Endothelial cell of umbilical vein (primary cell): ENCODE measurements around the gene AFTPH. TPM values are rescaled to one million over a fixed set of nuclear protein-coding genes. Genes with fewer than 3 reads are reported as not detected.

Experiments used
- BruUV-seq: library from RNA; stranded (reverse); fragments of 400-500 nt; replicated peaks from 2 replicates; lab custom pipeline; 2021; lab: Mats Ljungman, UMichigan
- CTCF ChIA-PET: fragments of 300-600, 350-600 bp; sonication (Branson Sonifier 250); formaldehyde crosslinking; loops from one replicate; lab custom pipeline; 2021; ENCODE audit warnings: antibody characterized with exemption, inconsistent platforms; lab: Charles Lee
- POLR2A ChIA-PET: fragments of 300-600, 350-600 bp; sonication (Branson Sonifier 250); formaldehyde crosslinking; loops from one replicate; lab custom pipeline; 2021; ENCODE audit warnings: antibody characterized with exemption, inconsistent platforms; lab: Charles Lee
- DNase-seq: peaks from one replicate; pipeline ENCODE4 v3.0.0-alpha.2; 2011; ENCODE audit warnings: low read depth, low spot score
- FAIRE-seq: peaks from 2 replicates; lab custom pipeline; 2011; peaks lifted over from hg19 to GRCh38; lab: Jason Lieb, UNC
- H2AFZ ChIP-seq: 2 replicates; pipeline ENCODE4 v1.6.0; 2012; ENCODE audit warnings: low read depth, low read length, control low read depth, inconsistent platforms
- H3K27ac ChIP-seq: 2 replicates; pipeline ENCODE4 v1.5.1; 2011; ENCODE audit warnings: low read depth, mild to moderate bottlenecking, control low read depth, low read length, moderate library complexity; ENCODE audit not compliant: insufficient read depth
- H3K27me3 ChIP-seq, 2 experiments: 2 replicates each; pipeline versions ENCODE4 v1.6.0 to v1.6.1; 2011; ENCODE audit warnings: low read length in 2 of 2, mixed read lengths in 1 of 2; ENCODE audit not compliant: control insufficient read depth in 2 of 2, insufficient read depth in 2 of 2
- H3K36me3 ChIP-seq, 2 experiments: 2 replicates in 1 of 2; 3 replicates in 1 of 2; pipeline ENCODE4 v1.5.1; 2011; ENCODE audit warnings: low read length in 2 of 2, mild to moderate bottlenecking in 1 of 2, moderate library complexity in 1 of 2; ENCODE audit not compliant: control insufficient read depth in 2 of 2, insufficient read depth in 2 of 2; ENCODE audit errors: extremely low read depth in 1 of 2
- H3K4me1 ChIP-seq: 3 replicates; pipeline ENCODE4 v1.5.1; 2011; ENCODE audit warnings: mild to moderate bottlenecking, low read length; ENCODE audit not compliant: control insufficient read depth, insufficient read depth; ENCODE audit errors: extremely low read depth
- H3K4me2 ChIP-seq: 2 replicates; pipeline ENCODE4 v1.6.1; 2011; ENCODE audit warnings: low read length, control low read depth, mixed read lengths; ENCODE audit not compliant: insufficient read depth
- H3K4me3 ChIP-seq, 3 experiments: fragments of 200-600 bp in 1 of 3; sonication (generic), shearing (Covaris generic) in 1 of 3; replicated peaks in 1 of 3; 2 replicates each; pipeline ENCODE4 v1.5.1; 2011 to 2016; ENCODE audit warnings: control low read depth in 3 of 3, low read length in 3 of 3, mild to moderate bottlenecking in 2 of 3, inconsistent platforms in 1 of 3, low read depth in 1 of 3, moderate library complexity in 1 of 3; ENCODE audit not compliant: insufficient read depth in 1 of 3
- H3K79me2 ChIP-seq: 2 replicates; pipeline ENCODE4 v1.6.0; 2012; ENCODE audit warnings: low read length, inconsistent platforms; ENCODE audit not compliant: control insufficient read depth, insufficient read depth
- H3K9ac ChIP-seq: replicated peaks from 2 replicates; pipeline ENCODE3; 2011; ENCODE audit warnings: low read length, control low read depth; ENCODE audit not compliant: insufficient read depth; ENCODE audit errors: extremely low read depth
- H3K9me1 ChIP-seq: replicated peaks from 3 replicates; pipeline ENCODE4 v1.6.0; 2011; ENCODE audit warnings: mild to moderate bottlenecking, low read length; ENCODE audit not compliant: control insufficient read depth, insufficient read depth; ENCODE audit errors: extremely low read depth
- H3K9me3 ChIP-seq: replicated peaks from 2 replicates; pipeline ENCODE4 v1.5.1; 2012; ENCODE audit warnings: low read length, inconsistent platforms; ENCODE audit not compliant: control insufficient read depth, insufficient read depth
- H4K20me1 ChIP-seq: replicated peaks from 2 replicates; pipeline ENCODE3; 2011; ENCODE audit warnings: mild to moderate bottlenecking, low read length; ENCODE audit not compliant: control insufficient read depth, insufficient read depth; ENCODE audit errors: extremely low read depth
- CTCF ChIP-seq, 2 donors: IDR thresholded peaks; 1 replicate in 1 of 2; 2 replicates in 1 of 2; pipeline ENCODE4 v1.5.1; 2011; ENCODE audit warnings: low read length in 2 of 2, mild to moderate bottlenecking in 2 of 2, moderate library complexity in 2 of 2, control low read depth in 1 of 2, inconsistent platforms in 1 of 2, low read depth in 1 of 2; ENCODE audit not compliant: insufficient read depth in 1 of 2; ENCODE audit errors: extremely low read depth in 1 of 2
- EZH2 ChIP-seq: IDR thresholded peaks from 2 replicates; pipeline ENCODE4 v1.6.1; 2012; ENCODE audit warnings: borderline replicate concordance, low read depth, mild to moderate bottlenecking, moderate library complexity, low read length, inconsistent platforms; ENCODE audit not compliant: severe bottlenecking
- FOS ChIP-seq: IDR thresholded peaks from 2 replicates; pipeline ENCODE4 v1.6.1; 2011; ENCODE audit warnings: mild to moderate bottlenecking, low read length, moderate library complexity, borderline replicate concordance; ENCODE audit not compliant: insufficient read depth
- JUN ChIP-seq: IDR thresholded peaks from 2 replicates; pipeline ENCODE4 v1.6.1; 2011; ENCODE audit warnings: borderline replicate concordance, low read depth; ENCODE audit not compliant: insufficient read length, insufficient read depth
- MAX ChIP-seq: IDR thresholded peaks from 2 replicates; pipeline ENCODE4 v1.6.1; 2011; ENCODE audit not compliant: insufficient read depth, insufficient read length
- POLR2AphosphoS5 ChIP-seq: IDR thresholded peaks from 2 replicates; pipeline ENCODE4 v1.6.1; 2012; ENCODE audit warnings: low read depth, mild to moderate bottlenecking, control low read depth, low read length, moderate library complexity; ENCODE audit not compliant: insufficient read depth
- dilution Hi-C: fragments of 300-500 bp; cut with MboI; formaldehyde crosslinking; loops from one replicate; pipeline ENCODE4 v1.15.0; 2019; ENCODE audit warnings: low sequenced_read_pairs; ENCODE audit not compliant: extremely low pct_ligation_motif_present
- intact Hi-C: fragments of 100-400 bp; cut with micrococcal nuclease; formaldehyde crosslinking; loops from one replicate; pipeline ENCODE4 v1.10.0; 2022
- polyA plus RNA-seq, 4 experiments: library from polyadenylated mRNA; depleted of rRNA in 3 of 4; stranded (reverse) in 3 of 4; unstranded in 1 of 4; fragments of >200 nt; gene quantifications; 2 replicates each; pipeline versions ENCODE4 v1.2.1 to v1.2.3, GENCODE V29; 2011 to 2012; ENCODE audit warnings: missing spikeins in 1 of 4
- total RNA-seq: library from RNA; stranded (reverse); gene quantifications from 2 replicates; pipeline ENCODE4 v1.2.3, GENCODE V29; 2021

The AFTPH gene
- total and polyA plus RNA-seq, 2 donors (not counting 3 experiments of a cell fraction or from before 2014, with no cell fraction given): 6.9 to 15.3 TPM

- no peak overlapping the region for H3K9ac ChIP-seq
- H3K36me3 ChIP-seq: no peaks in the 10 kb centered on the region
- H2AFZ ChIP-seq: no peak overlapping the region
- no peak overlapping the region for H3K27ac ChIP-seq
- intact Hi-C loops: no loop called here
- no peak for FAIRE-seq
- no peak overlapping the region for H3K4me3 ChIP-seq
- H3K9me3 ChIP-seq: no peaks in the 10 kb centered on the region
- peaks cover 20% of the 10 kb centered on the region for H3K79me2 ChIP-seq
- H4K20me1 ChIP-seq: peaks cover 6% of the 10 kb centered on the region
- ChIA-PET POLR2A (no interaction called here), CTCF (interaction anchor here (1.4 kb wide), 1 partner anchor 12 kb away, joined by 3 read pairs; no protein-coding TSS in a partner anchor)
- H3K4me2 ChIP-seq: no peak overlapping the region
- H3K27me3 ChIP-seq: no peaks in the 10 kb centered on the region
- TF ChIP-seq CTCF (IDR thresholded peaks at IDR 0.05; ENCODE audit: extremely low read depth in 1 of 2, insufficient read depth in 1 of 2, low read depth in 1 of 2, low read length in 2 of 2) (no peak), POLR2AphosphoS5 (no peak), MAX (no peak), FOS (peak; percentile 48), EZH2 (no peak), JUN (no peak)
- peak; percentile 6 for DNase-seq
- dilution Hi-C loops: no loop called here
- peaks cover 2% of the 10 kb centered on the region for H3K9me1 ChIP-seq
- no TSS peak for BruUV-seq
- H3K4me1 ChIP-seq: no peaks in the 10 kb centered on the region
Observed at GRCh38 chr2:64537991-64538390, 13.9 kb downstream of the AFTPH start.
